Neural crest cell (in vitro differentiated cells): Measurements from ENCODE around the gene TMEM117. TPM values are rescaled to one million over a fixed set of nuclear protein-coding genes. Genes with fewer than 3 reads are reported as not detected.
A peak's percentile ranks its signal among the peaks of the same experiment; 100 is the strongest.
"Not testable (repeated sequence)": the region's sequence is repeated elsewhere in the genome, so short reads cannot be mapped to it uniquely, and the experiment has no call there.

ENCODE experiments used
- DNase-seq: peaks from one replicate; pipeline ENCODE4 v3.0.0; 2021; ENCODE audit warnings: low read depth, mixed read lengths, low spot score
- H3K27ac Mint-ChIP-seq: one replicate; pipeline ENCODE4 v1.8.0; 2021; ENCODE audit warnings: mild to moderate bottlenecking, mixed read lengths; ENCODE audit not compliant: unreplicated experiment
- H3K27me3 Mint-ChIP-seq: 2 replicates; pipeline ENCODE4 v1.8.0; 2021; ENCODE audit warnings: low read depth, mild to moderate bottlenecking, mixed read lengths
- H3K36me3 Mint-ChIP-seq: 2 replicates; pipeline ENCODE4 v1.8.0; 2021; ENCODE audit warnings: low read depth, mild to moderate bottlenecking, mixed read lengths
- H3K4me1 Mint-ChIP-seq: 2 replicates; pipeline ENCODE4 v1.8.0; 2021; ENCODE audit warnings: mixed read lengths
- H3K4me3 Mint-ChIP-seq: one replicate; pipeline ENCODE4 v1.8.0; 2021; ENCODE audit warnings: mild to moderate bottlenecking, mixed read lengths
- H3K9me3 Mint-ChIP-seq: 2 replicates; pipeline ENCODE4 v1.8.0; 2021; ENCODE audit warnings: mixed read lengths
- CTCF ChIP-seq: fragments of 200-600 bp; sonication (generic); conservative IDR thresholded peaks from 2 replicates; pipeline ENCODE4 v1.5.0; 2021; ENCODE audit warnings: antibody characterized with exemption, mild to moderate bottlenecking
- total RNA-seq: library from RNA; stranded (reverse); gene quantifications from 2 replicates; pipeline ENCODE4 v1.2.1, GENCODE V29; 2021

The TMEM117 gene
- total RNA-seq, 1 donor from 2014 or later, result 7.6 TPM

GRCh38 chr12:44019118-44019517, 183.2 kb downstream of the TMEM117 start:
- Mint-ChIP-seq H3K27ac (peak overlapping the region; percentile 54), H3K4me1 (peaks cover 27% of the 10 kb centered on the region), H3K27me3 (no peaks in the 10 kb centered on the region), H3K36me3 (peaks cover 4% of the 10 kb centered on the region), H3K9me3 (peaks cover 5% of the 10 kb centered on the region), H3K4me3 (no peak overlapping the region)
- no peak for TF ChIP-seq CTCF
- DNase-seq, result no peak

DNA sequence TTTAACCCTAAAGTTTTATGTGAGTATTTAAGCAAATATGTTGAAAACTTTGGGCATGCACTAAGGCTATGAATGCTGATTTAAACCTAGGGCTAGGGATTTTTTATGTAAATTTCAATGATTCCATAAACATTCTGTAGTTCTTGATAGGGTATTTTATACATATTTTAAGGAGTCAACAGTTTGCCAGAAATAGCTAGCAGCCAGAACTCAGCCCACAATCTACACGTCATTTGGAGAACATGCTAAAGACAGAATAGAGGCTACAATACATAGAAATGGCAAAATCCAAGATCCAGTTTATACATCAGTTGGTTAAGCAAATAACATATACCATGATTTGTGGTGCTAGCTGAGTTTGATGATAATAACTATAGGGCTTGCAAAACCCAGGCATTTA, 184.7 kb downstream of the TMEM117 start:
- no peak for DNase-seq
- peaks cover 4% of the 10 kb centered on the region for H3K36me3 Mint-ChIP-seq
- H3K4me3 Mint-ChIP-seq, result no peak overlapping the region
- H3K27ac Mint-ChIP-seq, result no peak overlapping the region
- H3K9me3 Mint-ChIP-seq, result peaks cover 5% of the 10 kb centered on the region
- H3K27me3 Mint-ChIP-seq, result no peaks in the 10 kb centered on the region
- H3K4me1 Mint-ChIP-seq, result peaks cover 23% of the 10 kb centered on the region
- TF ChIP-seq CTCF, result no peak

- no peak overlapping the region for H3K27ac Mint-ChIP-seq
- H3K27me3 Mint-ChIP-seq, result no peaks in the 10 kb centered on the region
- peaks cover 14% of the 10 kb centered on the region for H3K4me1 Mint-ChIP-seq
- no peak for TF ChIP-seq CTCF
- H3K9me3 Mint-ChIP-seq, result peaks cover 5% of the 10 kb centered on the region
- H3K4me3 Mint-ChIP-seq, result no peak overlapping the region
- H3K36me3 Mint-ChIP-seq, result peaks cover 4% of the 10 kb centered on the region
- DNase-seq, result no peak
Observed at GRCh38 chr12:44021471-44021971, 185.6 kb downstream of the TMEM117 start.

DNA sequence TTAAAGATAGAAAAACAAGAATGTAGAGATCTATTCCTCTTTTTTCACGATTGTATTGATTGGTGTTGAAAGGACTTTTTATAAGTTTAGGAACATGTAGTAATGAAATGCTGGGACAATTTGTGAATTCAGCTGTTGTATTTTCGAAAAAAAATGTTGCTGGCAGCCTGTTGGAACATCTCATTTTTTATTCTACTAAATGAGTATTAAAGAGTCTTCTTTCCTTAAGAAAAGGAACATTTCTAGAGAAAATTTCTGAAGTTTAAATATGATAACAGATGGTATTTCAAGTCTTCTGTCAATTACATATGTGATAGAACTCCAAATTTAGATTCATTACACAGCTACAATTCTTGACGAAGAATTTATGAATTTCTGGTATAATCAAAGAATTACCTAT, 189.6 kb downstream of the TMEM117 start:
- Mint-ChIP-seq H3K9me3 (peaks cover 10% of the 10 kb centered on the region), H3K27ac (no peak overlapping the region), H3K4me1 (no peaks in the 10 kb centered on the region), H3K36me3 (peaks cover 10% of the 10 kb centered on the region), H3K27me3 (no peaks in the 10 kb centered on the region), H3K4me3 (no peak overlapping the region)
- DNase-seq, result no peak
- no peak for TF ChIP-seq CTCF

DNA sequence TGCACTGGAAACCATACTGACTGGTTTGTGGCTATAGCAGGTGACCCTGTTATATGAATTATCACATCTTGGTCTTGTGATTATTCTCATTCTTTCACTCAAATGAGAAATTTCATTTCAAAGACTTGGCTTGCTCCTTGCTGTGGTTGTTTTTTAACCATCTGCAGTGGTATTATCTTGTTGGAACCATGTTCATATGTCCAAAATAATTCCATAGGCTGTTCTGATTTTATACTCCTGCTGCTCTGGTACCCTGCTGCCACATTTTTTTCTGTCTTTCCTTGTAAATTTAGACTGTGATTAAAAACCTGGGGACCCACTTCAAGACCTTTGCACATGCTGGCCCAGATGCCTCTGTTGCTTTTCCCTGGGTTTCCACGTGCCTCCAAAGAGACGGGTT, 190.2 kb downstream of the TMEM117 start:
- Mint-ChIP-seq H3K36me3 (peaks cover 10% of the 10 kb centered on the region), H3K27me3 (no peaks in the 10 kb centered on the region), H3K4me1 (no peaks in the 10 kb centered on the region), H3K9me3 (peaks cover 10% of the 10 kb centered on the region), H3K27ac (no peak overlapping the region), H3K4me3 (no peak overlapping the region)
- TF ChIP-seq CTCF, result no peak
- no peak for DNase-seq

DNA sequence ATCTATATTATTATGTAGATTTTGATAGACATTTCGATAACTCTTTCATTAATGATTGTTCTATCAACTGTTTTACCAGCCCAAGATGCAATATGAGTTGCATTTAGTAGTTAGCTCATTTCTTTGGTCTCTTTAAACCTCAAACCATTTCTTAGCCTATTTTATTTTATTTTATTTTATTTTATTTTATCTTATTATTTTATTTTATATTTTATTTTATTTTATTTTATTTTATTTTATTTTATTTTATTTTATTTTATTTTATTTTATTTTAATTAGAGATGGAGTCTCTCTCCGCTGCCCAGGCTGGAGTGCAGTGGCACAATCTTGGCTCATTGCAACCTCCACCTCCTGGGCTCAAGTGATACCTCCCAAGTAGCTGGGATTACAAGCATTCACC, 191.0 kb downstream of the TMEM117 start:
- not testable (repeated sequence) for DNase-seq, H3K36me3 Mint-ChIP-seq, H3K9me3 Mint-ChIP-seq, H3K27me3 Mint-ChIP-seq, H3K4me1 Mint-ChIP-seq, H3K27ac Mint-ChIP-seq, H3K4me3 Mint-ChIP-seq
